ENCODE data around the gene MYMX. TPM values are rescaled to one million over a fixed set of nuclear protein-coding genes. Genes with fewer than 3 reads are reported as not detected.
"Not testable (repeated sequence)": the region's sequence is repeated elsewhere in the genome, so short reads cannot be mapped to it uniquely, and the experiment has no call there.

The MYMX gene
- total and polyA plus RNA-seq, 4 donors: 0.14 TPM; not detected in 3

- no peak for TF ChIP-seq EGR1 (IDR thresholded peaks at IDR 0.05; ENCODE audit: low read depth in 2 of 2)
- TF ChIP-seq MAX (IDR thresholded peaks at IDR 0.05): no peak
- no peak for TF ChIP-seq RAD21 (IDR thresholded peaks at IDR 0.05)
- no peak for TF ChIP-seq ZBTB33 (IDR thresholded peaks at IDR 0.05)
- no peak for TF ChIP-seq TAF1 (conservative IDR thresholded peaks at IDR 0.05)
Observed at GRCh38 chr6:44194326-44194725, 22.4 kb upstream of the MYMX start (continued).

- WGBS: 95% methylated on average over 11 of the region's 11 CpGs
- H3K27me3 ChIP-seq (ENCODE audit: control insufficient read depth in 4 of 4, insufficient read depth in 4 of 4, low read length in 3 of 4); DNase-seq (ENCODE audit: low spot score); H3K27ac ChIP-seq (ENCODE audit: low read depth in 1 of 2, low read length in 2 of 2); H3K4me1 ChIP-seq (ENCODE audit: control insufficient read depth in 4 of 4, insufficient read depth in 4 of 4, low read length in 3 of 4); H3K9ac ChIP-seq (ENCODE audit: low read depth in 1 of 2, low read length in 2 of 2); H3K4me3 ChIP-seq (ENCODE audit: low read depth in 1 of 3, low read length in 3 of 3); H3K9me3 ChIP-seq (ENCODE audit: control insufficient read depth in 4 of 4, low read length in 3 of 4); H3K36me3 ChIP-seq (ENCODE audit: control insufficient read depth in 4 of 4, insufficient read depth in 3 of 4, low read depth in 1 of 4, low read length in 3 of 4): not testable (repeated sequence)
Observed at GRCh38 chr6:44196351-44196750, 20.4 kb upstream of the MYMX start.

- H3K27me3 ChIP-seq (ENCODE audit: control insufficient read depth in 4 of 4, insufficient read depth in 4 of 4, low read length in 3 of 4): no peaks in the 10 kb centered on the region
- no peak overlapping the region for H3K4me3 ChIP-seq (ENCODE audit: low read depth in 1 of 3, low read length in 3 of 3)
- DNase-seq (ENCODE audit: low spot score): no peak
- no peak overlapping the region for H3K27ac ChIP-seq (ENCODE audit: low read depth in 1 of 2, low read length in 2 of 2)
- no peaks in the 10 kb centered on the region for H3K4me1 ChIP-seq (ENCODE audit: control insufficient read depth in 4 of 4, insufficient read depth in 4 of 4, low read length in 3 of 4)
- TF ChIP-seq YY1 (IDR thresholded peaks at IDR 0.05): no peak
- TF ChIP-seq EGR1 (IDR thresholded peaks at IDR 0.05; ENCODE audit: low read depth in 2 of 2): no peak
- no peak for TF ChIP-seq ZBTB33 (IDR thresholded peaks at IDR 0.05)
- TF ChIP-seq MAX (IDR thresholded peaks at IDR 0.05): no peak
- TF ChIP-seq CTCF (IDR thresholded peaks at IDR 0.05; ENCODE audit: low read depth, low read length, missing input control): no peak
- no peak for TF ChIP-seq FOXA2 (IDR thresholded peaks at IDR 0.05)
- no peak for TF ChIP-seq ATF3 (IDR thresholded peaks at IDR 0.05)
- no peak for TF ChIP-seq SP1 (IDR thresholded peaks at IDR 0.05)
- no peak for TF ChIP-seq TAF1 (conservative IDR thresholded peaks at IDR 0.05)
- no peak for TF ChIP-seq GABPA (IDR thresholded peaks at IDR 0.05 in 1 of 2, conservative IDR thresholded peaks at IDR 0.05 in 1 of 2)
- no peak for TF ChIP-seq JUND (IDR thresholded peaks at IDR 0.05)
- TF ChIP-seq HNF4G (IDR thresholded peaks at IDR 0.05): no peak
- H3K36me3 ChIP-seq (ENCODE audit: control insufficient read depth in 4 of 4, insufficient read depth in 3 of 4, low read depth in 1 of 4, low read length in 3 of 4): no peaks in the 10 kb centered on the region
- 89% methylated on average over 3 of the region's 3 CpGs for WGBS
- H3K9me3 ChIP-seq (ENCODE audit: control insufficient read depth in 4 of 4, low read length in 3 of 4): no peaks in the 10 kb centered on the region
- H3K9ac ChIP-seq (ENCODE audit: low read depth in 1 of 2, low read length in 2 of 2): no peak overlapping the region
Observed at GRCh38 chr6:44198684-44199083, 18.0 kb upstream of the MYMX start.

Measured in liver (tissue), 9 donors.